GM12864 (cell line): ENCODE data around the gene MAEA.

ENCODE experiments used
- DNase-seq: peaks from one replicate; pipeline ENCODE4 v3.0.0-alpha.2; 2011; ENCODE audit warnings: low read depth
- H3K4me3 ChIP-seq: 2 replicates; pipeline ENCODE4 v1.5.1; 2011; ENCODE audit warnings: mild to moderate bottlenecking, low read depth, low read length, control low read depth
- TF ChIP-seq, protein P1 (sequence below): IDR thresholded peaks from 2 replicates; pipeline ENCODE4 v1.5.1; 2011; ENCODE audit warnings: low read depth, mild to moderate bottlenecking, moderate library complexity, low read length, control low read depth, inconsistent platforms; ENCODE audit errors: missing control alignments

The MAEA gene

DNA sequence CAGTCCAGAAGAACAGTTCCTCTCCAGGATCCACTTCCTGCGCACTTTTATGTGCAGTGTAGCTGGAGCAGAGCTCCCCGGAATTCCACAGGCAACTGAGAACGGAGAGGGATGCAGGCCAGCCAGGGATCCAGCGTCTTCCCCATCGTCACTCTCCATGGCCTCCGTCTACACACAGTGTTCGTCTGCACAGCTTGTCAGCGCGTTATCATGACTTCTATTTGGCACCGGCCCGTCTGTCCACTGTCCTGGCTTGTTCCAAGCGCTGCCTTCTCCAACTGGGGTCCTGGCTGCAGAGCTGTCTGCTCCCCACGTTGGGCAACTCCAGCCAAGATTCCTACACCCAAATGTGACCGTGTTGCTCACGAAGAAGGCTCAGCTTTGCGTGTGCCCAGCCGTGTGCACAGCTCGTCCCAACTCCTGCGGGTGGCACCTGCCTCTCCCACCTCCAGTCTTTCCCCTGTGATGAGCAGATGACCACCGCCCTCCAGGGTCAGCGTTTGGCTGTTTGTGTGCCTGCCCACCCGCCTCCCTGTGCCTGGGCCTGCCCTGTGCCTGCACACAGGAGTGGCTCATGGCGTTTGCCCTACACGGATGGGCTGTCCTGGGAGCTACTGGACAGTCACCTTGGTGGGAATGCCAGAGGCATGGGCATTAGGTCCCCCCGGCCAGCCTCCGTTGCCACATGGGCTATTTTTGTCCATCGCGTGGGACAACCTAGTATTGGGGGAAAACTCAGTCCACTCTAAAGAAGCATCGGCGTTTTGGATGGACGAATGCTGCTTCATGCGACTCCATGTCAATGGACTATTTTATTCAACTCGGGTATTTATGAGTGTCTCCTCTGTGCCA lies 38.5 kb upstream of the MAEA start:
- no peak for DNase-seq
- TF ChIP-seq, protein P1, sequence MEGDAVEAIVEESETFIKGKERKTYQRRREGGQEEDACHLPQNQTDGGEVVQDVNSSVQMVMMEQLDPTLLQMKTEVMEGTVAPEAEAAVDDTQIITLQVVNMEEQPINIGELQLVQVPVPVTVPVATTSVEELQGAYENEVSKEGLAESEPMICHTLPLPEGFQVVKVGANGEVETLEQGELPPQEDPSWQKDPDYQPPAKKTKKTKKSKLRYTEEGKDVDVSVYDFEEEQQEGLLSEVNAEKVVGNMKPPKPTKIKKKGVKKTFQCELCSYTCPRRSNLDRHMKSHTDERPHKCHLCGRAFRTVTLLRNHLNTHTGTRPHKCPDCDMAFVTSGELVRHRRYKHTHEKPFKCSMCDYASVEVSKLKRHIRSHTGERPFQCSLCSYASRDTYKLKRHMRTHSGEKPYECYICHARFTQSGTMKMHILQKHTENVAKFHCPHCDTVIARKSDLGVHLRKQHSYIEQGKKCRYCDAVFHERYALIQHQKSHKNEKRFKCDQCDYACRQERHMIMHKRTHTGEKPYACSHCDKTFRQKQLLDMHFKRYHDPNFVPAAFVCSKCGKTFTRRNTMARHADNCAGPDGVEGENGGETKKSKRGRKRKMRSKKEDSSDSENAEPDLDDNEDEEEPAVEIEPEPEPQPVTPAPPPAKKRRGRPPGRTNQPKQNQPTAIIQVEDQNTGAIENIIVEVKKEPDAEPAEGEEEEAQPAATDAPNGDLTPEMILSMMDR: no peak
- no peak overlapping the region for H3K4me3 ChIP-seq

DNA sequence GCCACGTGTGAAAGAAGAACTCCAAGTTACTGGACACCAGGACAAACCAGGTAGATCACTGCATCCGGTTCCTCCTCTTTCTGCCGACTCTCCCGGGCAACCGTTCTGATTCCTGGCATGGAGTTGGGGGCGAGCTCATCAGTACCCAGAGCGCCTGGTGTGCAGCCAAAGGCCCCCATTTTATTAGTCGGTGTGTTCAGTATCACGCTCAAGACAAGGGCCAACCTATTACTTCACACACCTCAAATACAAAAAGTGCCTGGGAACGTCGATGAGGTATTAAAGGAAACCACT lies 38.0 kb upstream of the MAEA start:
- DNase-seq: no peak

DNA sequence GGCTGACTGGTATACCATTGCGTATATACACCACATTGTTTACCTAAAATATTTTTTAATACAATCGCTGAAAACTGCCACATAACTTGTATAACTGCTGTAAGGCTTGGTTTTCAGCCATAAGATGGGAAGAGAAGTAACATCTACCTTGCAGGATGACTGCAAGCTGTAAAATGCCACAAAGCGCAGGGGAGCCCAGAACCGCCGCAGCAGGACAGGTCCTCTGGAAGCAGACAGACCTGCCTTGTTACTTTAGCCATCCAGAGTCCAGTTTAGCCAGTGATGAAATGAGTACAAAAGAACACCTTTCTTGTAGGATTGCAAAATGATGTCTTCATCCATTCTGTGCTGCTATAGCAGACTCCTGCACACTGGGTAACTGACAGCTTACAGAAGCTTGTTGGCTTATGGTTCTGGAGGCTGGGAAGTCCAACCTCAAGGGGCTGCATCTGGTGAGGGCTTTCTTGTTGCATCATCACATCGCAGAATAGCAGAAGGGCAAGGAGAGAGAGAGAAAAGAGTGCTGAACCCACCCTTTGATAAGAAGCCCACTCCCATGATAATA lies 36.7 kb upstream of the MAEA start:
- TF ChIP-seq, protein P1: no peak
- DNase-seq: no peak
- H3K4me3 ChIP-seq: no peak overlapping the region

More for the DNA sequence above, 38.0 kb upstream of the MAEA start:
- TF ChIP-seq, protein P1: no peak
- H3K4me3 ChIP-seq: no peak overlapping the region

DNA sequence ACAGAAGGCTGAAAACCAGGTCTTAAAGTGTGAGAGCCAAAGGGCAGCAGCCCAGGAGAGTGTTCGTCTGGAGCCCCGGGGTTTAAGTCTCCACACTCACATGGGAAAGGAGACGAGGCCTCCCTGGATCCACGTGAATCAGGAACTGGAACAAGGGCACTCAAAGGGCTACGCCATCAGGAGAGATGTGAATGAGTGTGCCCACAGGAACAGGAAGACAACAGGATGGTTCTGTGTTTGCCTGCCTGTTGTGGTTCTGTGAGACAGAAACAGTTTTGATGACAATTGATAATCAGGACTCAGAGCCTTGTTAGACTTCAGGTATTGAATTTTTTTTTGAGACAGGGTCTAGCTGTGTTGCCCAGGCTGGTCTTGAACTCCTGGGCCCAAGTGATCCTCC lies 35.9 kb upstream of the MAEA start:
- DNase-seq: no peak
- TF ChIP-seq, protein P1: no peak
- no peak overlapping the region for H3K4me3 ChIP-seq

DNA sequence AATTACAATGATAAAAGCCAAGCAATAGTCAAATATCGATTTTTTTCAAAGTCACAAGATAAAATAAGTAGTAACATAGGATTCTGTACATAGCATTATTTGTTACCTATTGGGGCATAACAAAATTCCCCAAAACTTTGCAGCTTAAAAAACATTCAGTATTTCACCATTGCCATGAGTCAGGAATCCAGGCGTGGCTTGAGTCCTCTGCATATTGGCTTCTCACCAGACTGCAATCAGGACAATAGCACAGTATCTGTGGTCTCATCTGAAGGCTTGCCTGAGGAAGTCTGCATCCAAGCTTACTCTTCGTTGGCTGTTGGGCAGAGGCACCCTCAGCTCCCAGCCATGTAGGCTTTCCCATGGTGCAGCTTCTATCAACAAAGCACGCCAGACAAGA lies 34.5 kb upstream of the MAEA start:
- DNase-seq: no peak
- H3K4me3 ChIP-seq: no peak overlapping the region
- TF ChIP-seq, protein P1: no peak

DNA sequence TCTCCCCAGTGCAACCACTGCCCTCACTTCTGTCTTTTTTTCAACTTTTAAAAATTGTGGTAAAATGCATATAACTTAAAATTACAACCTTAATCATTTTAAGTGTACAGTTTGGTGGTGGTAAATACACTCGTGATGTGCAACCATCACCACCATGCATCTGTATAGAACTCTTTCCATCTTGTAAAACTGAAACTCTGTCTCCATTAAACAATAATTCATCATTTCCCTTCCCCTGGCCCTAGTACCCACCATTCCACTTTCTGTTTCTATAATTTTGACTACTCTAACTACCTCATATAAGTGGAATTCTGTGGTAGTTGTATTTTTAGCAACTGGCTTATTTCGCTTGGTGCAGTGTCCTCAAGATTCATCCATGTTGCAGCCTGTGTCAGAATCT lies 34.0 kb upstream of the MAEA start:
- DNase-seq: no peak
- TF ChIP-seq, protein P1: no peak

DNA sequence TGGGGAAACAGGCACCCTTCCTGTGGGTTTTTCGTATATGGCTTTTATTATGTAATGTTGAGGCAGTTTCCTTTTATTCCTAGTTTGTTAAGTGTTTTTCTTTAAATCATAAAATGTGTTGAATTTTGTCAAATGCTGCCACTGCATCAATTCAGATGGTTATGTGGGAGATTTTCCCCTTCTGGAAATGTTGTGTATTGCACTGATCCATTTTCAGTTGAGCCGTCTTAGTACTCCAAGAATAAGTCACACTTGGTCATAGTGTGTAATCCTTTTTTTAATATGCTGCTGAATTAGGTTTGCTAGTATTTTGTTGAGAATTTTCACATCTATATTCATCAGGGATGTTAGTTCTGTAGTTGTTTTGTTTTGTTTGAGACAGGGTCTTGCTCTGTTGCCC lies 31.2 kb upstream of the MAEA start:
- TF ChIP-seq, protein P1: peak; percentile 20
- H3K4me3 ChIP-seq: no peak overlapping the region
- no peak for DNase-seq

More for the DNA sequence above, 34.0 kb upstream of the MAEA start:
- H3K4me3 ChIP-seq: no peak overlapping the region
